GM18505 (cell line): ENCODE results near the gene NCKAP5.

Experiments used
- ATAC-seq: cut with Tn5 transposase; IDR thresholded peaks from one replicate; pipeline ENCODE4 v1.9.1; 2021; ENCODE audit not compliant: unreplicated experiment
- POLR2A ChIP-seq: IDR thresholded peaks from 4 replicates; pipeline ENCODE4 v1.6.1; 2011; ENCODE audit warnings: borderline replicate concordance; ENCODE audit not compliant: insufficient read depth, insufficient read length; ENCODE audit errors: extremely low read depth

NCKAP5 gene

GRCh38 chr2:133157141-133157540 lies 411.1 kb downstream of the NCKAP5 start:
- ATAC-seq = no peak
- TF ChIP-seq POLR2A = no peak

- ATAC-seq = no peak
- TF ChIP-seq POLR2A = no peak
Measured at GRCh38 chr2:133152801-133153200, 415.5 kb downstream of the NCKAP5 start.

- no peak for TF ChIP-seq POLR2A
- no peak for ATAC-seq
Measured at GRCh38 chr2:133148187-133148586, 420.1 kb downstream of the NCKAP5 start.

GRCh38 chr2:133146893-133147292 lies 421.4 kb downstream of the NCKAP5 start:
- no peak for ATAC-seq
- no peak for TF ChIP-seq POLR2A

GRCh38 chr2:133143645-133144044 lies 424.6 kb downstream of the NCKAP5 start:
- ATAC-seq = no peak
- TF ChIP-seq POLR2A = no peak

GRCh38 chr2:133142087-133142486 lies 426.2 kb downstream of the NCKAP5 start:
- no peak for ATAC-seq
- TF ChIP-seq POLR2A = no peak

- TF ChIP-seq POLR2A = no peak
- no peak for ATAC-seq
Measured at GRCh38 chr2:133140620-133141019, 427.6 kb downstream of the NCKAP5 start.

- no peak for TF ChIP-seq POLR2A
- no peak for ATAC-seq
Measured at GRCh38 chr2:133139847-133140533, 428.3 kb downstream of the NCKAP5 start.

- ATAC-seq = no peak
- no peak for TF ChIP-seq POLR2A
Measured at GRCh38 chr2:133138693-133139092, 429.6 kb downstream of the NCKAP5 start.

GRCh38 chr2:133135035-133135654 lies 433.1 kb downstream of the NCKAP5 start:
- no peak for TF ChIP-seq POLR2A
- ATAC-seq = no peak

- TF ChIP-seq POLR2A = no peak
- ATAC-seq = no peak
Measured at GRCh38 chr2:133130548-133131246, 437.6 kb downstream of the NCKAP5 start.

GRCh38 chr2:133124446-133124845 lies 443.8 kb downstream of the NCKAP5 start:
- ATAC-seq = no peak
- no peak for TF ChIP-seq POLR2A

- no peak for ATAC-seq
- no peak for TF ChIP-seq POLR2A
Measured at GRCh38 chr2:133123904-133124303, 444.4 kb downstream of the NCKAP5 start.

- TF ChIP-seq POLR2A = no peak
- no peak for ATAC-seq
Measured at GRCh38 chr2:133123393-133123792, 444.9 kb downstream of the NCKAP5 start.
